ENCODE results near the gene KRTAP10-3. TPM values are rescaled to one million over a fixed set of nuclear protein-coding genes. Genes with fewer than 3 reads are reported as not detected.

The KRTAP10-3 gene
- total RNA-seq, 6 experiments from 2014 or later, result not detected

DNA sequence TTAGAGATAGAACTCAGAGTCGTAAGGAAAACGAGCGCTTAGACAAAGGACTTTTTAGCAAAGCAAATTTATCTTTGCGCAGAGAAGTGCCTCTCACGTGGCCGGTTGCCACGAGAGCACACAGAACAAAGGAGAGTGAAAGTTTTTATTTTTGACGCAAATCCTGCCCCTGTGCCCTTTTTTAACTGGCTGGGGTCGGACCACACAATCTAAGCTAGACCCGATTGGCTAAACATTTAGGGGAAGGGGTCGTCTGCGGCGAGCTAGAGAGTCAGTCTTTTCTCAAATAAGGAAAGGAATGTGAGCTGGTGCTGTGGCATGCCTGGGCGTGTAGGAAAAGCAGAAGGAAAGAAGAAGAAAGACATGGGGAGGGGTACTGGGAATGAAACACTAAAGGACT, 9.7 kb downstream of the KRTAP10-3 start:
- DNase-seq, result no peak
- Histone ChIP-seq H3K27ac (no peak overlapping the region), H3K9me3 (no peaks in the 10 kb centered on the region), H3K4me1 (no peaks in the 10 kb centered on the region), H3K4me3 (no peak overlapping the region), H3K36me3 (no peaks in the 10 kb centered on the region), H3K27me3 (no peaks in the 10 kb centered on the region)
- intact Hi-C loops (cut with DNase I), result no loop called here
- no peak for TF ChIP-seq POLR2A (IDR thresholded peaks at IDR 0.05)
- TF ChIP-seq, protein P1, sequence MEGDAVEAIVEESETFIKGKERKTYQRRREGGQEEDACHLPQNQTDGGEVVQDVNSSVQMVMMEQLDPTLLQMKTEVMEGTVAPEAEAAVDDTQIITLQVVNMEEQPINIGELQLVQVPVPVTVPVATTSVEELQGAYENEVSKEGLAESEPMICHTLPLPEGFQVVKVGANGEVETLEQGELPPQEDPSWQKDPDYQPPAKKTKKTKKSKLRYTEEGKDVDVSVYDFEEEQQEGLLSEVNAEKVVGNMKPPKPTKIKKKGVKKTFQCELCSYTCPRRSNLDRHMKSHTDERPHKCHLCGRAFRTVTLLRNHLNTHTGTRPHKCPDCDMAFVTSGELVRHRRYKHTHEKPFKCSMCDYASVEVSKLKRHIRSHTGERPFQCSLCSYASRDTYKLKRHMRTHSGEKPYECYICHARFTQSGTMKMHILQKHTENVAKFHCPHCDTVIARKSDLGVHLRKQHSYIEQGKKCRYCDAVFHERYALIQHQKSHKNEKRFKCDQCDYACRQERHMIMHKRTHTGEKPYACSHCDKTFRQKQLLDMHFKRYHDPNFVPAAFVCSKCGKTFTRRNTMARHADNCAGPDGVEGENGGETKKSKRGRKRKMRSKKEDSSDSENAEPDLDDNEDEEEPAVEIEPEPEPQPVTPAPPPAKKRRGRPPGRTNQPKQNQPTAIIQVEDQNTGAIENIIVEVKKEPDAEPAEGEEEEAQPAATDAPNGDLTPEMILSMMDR (IDR thresholded peaks at IDR 0.05), result no peak
- 39% methylated on average over 13 of the region's 14 CpGs for WGBS (ENCODE audit: insufficient coverage, low coverage, low lambda C conversion rate, missing lambda C conversion rate)
- no peak for ATAC-seq

DNA sequence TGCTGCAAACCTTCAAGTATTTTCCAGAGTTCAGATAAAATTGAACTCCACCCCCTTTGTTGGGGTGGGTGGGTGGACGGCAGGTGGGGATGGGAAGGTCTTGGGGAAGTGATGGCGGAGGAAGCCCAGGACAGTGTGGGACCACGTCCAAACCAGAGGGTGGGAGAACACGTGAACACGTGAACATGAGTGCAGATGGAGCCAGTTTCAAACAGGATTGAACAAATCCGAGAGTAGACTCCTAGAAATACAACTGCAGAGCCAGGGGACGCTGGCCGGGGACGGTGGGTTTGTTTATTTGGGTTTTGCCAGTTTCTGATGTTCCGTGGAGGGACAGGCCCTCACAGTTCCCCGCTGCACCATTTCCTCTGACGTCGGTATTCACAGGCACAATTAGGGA, 10.2 kb downstream of the KRTAP10-3 start:
- no peak for ATAC-seq
- Histone ChIP-seq H3K27ac (no peak overlapping the region), H3K4me3 (no peak overlapping the region), H3K27me3 (no peaks in the 10 kb centered on the region), H3K9me3 (no peaks in the 10 kb centered on the region), H3K36me3 (no peaks in the 10 kb centered on the region), H3K4me1 (no peaks in the 10 kb centered on the region)
- DNase-seq, result no peak
- intact Hi-C loops (cut with DNase I), result no loop called here
- 61% methylated on average over 12 of the region's 13 CpGs for WGBS (ENCODE audit: insufficient coverage, low coverage, low lambda C conversion rate, missing lambda C conversion rate)
- TF ChIP-seq POLR2A (IDR thresholded peaks at IDR 0.05), result no peak
- TF ChIP-seq, protein P1 (IDR thresholded peaks at IDR 0.05), result no peak

DNA sequence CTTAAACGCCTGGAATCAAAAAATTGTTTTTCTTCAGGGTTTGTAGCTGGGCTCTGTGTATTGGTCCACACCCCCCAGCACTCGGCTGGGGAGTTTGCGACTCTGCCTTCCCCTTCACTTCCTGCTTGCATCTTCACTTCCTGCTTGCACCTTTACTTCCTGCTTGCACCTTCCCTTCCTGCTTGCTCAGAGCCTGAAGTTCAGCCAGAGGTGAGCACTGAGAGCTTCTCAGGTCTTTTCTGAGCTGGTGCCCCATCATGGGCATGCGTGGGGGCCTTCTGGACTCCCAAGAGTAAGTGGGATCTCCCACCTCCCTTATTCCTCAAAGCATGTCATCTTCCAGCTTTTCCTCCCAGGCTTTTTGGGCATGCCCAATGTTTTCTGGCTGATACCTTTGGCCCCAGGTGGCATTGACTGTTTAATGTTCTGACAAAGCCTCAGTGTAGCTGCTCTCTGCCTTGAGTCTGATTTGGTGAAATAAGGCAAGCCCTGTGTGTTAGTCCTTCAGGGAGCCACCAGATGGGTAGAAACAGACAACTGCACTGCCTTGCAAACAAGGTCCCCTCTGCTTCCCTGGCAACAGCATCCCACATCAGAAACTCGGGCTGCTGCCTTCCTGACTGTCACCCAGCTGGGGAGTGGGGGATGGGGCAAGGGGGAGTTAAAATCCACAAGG, 10.8 kb downstream of the KRTAP10-3 start:
- intact Hi-C loops (cut with DNase I), result no loop called here

DNA sequence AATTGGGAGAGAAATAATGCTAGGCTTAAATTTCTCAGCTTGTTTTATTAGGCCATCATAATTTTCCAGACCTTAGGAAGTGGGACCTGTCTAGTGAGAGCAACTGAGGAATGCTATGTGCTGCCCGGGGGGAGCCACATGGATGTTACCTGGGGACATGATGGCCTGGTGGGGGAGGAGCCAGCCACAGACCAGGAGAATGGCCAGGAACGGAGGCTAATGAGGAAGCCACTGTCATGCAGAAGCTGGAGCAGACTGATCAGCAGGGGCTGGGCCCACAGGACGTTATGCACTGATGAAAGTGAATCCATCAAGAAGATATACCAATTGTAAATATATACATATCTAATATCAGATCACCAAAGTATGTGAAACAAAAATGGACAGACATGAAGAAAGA, 14.0 kb downstream of the KRTAP10-3 start:
- no peak for TF ChIP-seq POLR2A (IDR thresholded peaks at IDR 0.05)
- TF ChIP-seq, protein P1 (IDR thresholded peaks at IDR 0.05), result no peak
- no peak for DNase-seq
- 40% methylated on average over 2 of the region's 3 CpGs for whole genome bisulfite sequencing (ENCODE audit: insufficient coverage, low coverage, low lambda C conversion rate, missing lambda C conversion rate)

More for the DNA sequence above, 10.8 kb downstream of the KRTAP10-3 start:
- DNase-seq (no peak), ATAC-seq (no peak)
- WGBS (ENCODE audit: insufficient coverage, low coverage, low lambda C conversion rate, missing lambda C conversion rate), result 48% methylated on average over 5 of the region's 5 CpGs
- no peaks in the 10 kb centered on the region for H3K27me3 ChIP-seq
- H3K36me3 ChIP-seq, result no peaks in the 10 kb centered on the region
- TF ChIP-seq, protein P1 (IDR thresholded peaks at IDR 0.05), result no peak
- TF ChIP-seq POLR2A (IDR thresholded peaks at IDR 0.05), result no peak
- no peak overlapping the region for H3K27ac ChIP-seq
- no peak overlapping the region for H3K4me3 ChIP-seq
- no peaks in the 10 kb centered on the region for H3K9me3 ChIP-seq
- H3K4me1 ChIP-seq, result no peaks in the 10 kb centered on the region

More for the DNA sequence above, 14.0 kb downstream of the KRTAP10-3 start:
- H3K4me3 ChIP-seq, result no peak overlapping the region
- ATAC-seq, result no peak
- H3K27me3 ChIP-seq, result no peaks in the 10 kb centered on the region
- H3K36me3 ChIP-seq, result no peaks in the 10 kb centered on the region
- H3K4me1 ChIP-seq, result no peaks in the 10 kb centered on the region
- no peak overlapping the region for H3K27ac ChIP-seq
- intact Hi-C loops (cut with DNase I), result no loop called here
- no peaks in the 10 kb centered on the region for H3K9me3 ChIP-seq

All from right lobe of liver (tissue), 6 donors.